EH (cell line): ENCODE measurements around the gene KDM5B.
"Not testable (repeated sequence)": the region's sequence is repeated elsewhere in the genome, so short reads cannot be mapped to it uniquely, and the experiment has no call there.

Experiments used
- DNase-seq: peaks from one replicate; pipeline ENCODE4 v3.0.0-alpha.2; 2015; ENCODE audit warnings: low read depth

The KDM5B gene

DNA sequence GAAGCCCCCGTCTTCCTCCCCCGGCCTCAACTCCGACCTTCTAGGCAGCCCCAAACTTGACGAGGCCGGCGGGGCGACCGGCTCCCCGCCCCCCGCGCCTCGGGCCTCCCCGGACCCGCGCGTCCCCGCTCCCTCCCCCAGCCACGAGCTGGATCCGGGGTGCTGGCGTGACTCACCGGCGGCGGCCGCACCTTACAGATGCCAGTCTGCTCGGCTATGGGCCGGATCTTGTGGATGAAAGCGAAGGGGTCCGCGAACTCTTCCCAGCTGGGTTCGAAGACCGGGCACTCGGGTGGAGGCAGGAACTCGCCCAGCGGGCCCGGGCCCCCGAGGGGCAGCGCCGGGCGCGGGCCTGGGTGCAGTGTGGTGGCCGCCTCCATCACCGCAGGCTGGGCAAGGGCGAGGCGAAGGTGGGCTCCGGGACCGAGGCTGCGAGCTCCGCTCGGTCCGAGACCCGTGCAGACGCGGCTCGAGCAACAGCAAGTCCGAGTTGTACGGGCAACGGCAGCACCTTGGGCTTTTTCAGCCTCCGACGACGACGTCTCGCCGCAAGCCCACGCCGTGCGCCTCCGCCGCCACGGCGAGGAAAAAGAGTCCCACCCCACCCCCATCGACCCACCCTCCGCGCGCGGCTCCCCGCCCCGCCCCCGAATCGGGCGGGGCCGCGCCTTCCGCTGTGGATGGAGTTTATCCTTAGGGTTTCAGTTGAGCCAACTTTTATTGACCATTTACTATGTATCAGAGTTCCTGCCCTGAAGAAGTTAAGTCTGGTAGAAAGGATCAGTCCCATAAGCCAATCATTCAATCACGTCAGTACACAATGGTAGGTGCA lies at the start of gene KDM5B:
KDM5B (minus strand) TSS at position 496 of the 832 bp plus-strand sequence; CDS start at position 380, 116 bp downstream.
- DNase-seq, result peak; percentile 72

DNA sequence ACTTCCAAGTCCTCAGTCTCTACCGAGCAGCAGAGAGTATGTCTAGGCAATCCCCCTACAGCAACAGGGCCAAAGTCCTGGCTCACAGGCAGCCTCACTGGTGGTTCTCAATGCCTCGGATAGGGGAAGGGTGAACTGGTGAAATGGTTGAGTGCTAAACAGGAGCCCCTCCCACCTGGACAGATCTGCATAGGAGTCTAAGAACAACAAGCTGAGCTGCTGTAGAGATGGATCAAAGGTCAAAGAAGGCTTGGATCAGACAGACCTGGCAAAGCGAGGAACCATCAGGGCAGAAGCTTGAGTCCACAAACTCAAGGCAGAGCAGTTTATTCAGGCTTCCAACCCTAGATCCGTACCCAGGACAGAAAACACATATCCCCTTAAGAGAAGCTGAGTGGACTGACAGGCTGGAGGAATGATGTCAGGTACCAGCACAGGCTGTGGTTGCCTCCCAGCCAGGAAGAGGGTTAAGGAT lies 49.0 kb upstream of the KDM5B start:
- no peak for DNase-seq

DNA sequence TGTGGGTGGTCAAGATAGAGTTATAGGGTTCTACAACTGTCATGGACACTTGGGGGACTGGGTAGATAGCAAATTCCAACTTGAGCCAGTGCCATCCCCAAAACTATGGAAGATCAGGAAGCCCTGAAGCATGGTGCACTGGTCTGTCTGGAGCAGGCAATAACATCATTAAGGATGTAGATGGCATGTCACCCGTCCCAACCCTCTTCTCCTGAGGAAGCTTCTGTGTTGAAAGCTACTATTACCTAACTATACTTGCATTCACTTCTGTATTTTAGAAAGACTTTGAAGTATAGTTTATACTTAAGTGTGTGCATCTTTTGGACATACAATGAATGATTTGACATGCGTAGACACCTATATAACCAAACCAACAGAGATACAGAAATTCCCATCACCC lies 47.8 kb upstream of the KDM5B start:
- no peak for DNase-seq

DNA sequence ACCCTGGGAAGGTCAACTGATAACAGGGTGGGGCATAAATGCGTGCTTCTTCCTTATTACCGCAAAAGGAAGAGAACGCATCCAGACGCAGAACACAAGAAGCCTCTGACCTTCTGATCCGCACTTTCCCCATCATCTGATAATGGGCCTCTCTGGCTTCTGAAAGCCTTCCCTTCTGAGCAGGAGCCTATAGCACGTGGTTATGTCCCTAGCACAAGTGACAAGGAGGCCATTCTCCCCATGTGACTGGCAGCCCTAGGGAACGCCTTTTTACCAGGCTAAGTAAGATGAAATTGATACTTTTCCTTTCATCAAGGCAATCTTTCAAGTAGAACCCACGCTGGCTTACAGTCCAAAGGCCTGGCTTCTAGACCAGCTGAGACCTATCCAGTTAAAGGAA lies 46.6 kb upstream of the KDM5B start:
- no peak for DNase-seq

DNA sequence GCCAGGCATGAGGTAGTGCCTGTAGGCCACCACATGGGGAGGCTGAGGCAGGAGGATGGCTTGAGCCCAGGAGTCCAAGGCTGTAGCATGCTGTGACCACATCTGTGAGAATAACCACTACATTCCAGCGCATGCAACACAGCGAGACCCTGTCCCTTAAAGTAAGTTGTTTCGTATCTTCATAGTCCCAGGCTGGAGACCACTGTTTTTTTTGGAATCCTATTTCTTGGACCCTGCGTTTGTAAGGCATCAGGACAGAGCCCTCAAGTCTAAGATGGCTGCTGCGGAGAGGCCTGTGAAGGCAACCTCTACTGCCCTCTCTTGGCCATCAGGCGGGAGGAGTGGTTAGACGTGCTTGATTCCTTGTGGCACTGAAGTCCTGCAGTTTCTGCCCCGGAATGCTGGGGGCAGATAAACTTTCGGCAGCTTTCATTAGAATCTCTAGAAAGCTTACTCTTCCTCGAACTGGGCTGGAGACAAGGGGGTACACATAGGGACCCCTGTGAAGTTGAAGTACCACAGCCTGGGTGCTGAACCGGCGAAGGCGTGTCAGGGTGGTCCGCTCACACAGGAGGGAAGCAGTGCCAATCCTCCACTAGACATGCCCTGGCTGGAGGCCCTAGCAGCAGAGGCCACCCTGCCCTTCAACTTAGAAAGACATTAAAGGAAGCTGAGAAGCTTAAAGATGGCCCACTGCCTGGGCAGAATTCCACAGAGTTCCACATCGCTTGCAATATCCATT lies 44.1 kb upstream of the KDM5B start:
- DNase-seq, result peak; percentile 67

DNA sequence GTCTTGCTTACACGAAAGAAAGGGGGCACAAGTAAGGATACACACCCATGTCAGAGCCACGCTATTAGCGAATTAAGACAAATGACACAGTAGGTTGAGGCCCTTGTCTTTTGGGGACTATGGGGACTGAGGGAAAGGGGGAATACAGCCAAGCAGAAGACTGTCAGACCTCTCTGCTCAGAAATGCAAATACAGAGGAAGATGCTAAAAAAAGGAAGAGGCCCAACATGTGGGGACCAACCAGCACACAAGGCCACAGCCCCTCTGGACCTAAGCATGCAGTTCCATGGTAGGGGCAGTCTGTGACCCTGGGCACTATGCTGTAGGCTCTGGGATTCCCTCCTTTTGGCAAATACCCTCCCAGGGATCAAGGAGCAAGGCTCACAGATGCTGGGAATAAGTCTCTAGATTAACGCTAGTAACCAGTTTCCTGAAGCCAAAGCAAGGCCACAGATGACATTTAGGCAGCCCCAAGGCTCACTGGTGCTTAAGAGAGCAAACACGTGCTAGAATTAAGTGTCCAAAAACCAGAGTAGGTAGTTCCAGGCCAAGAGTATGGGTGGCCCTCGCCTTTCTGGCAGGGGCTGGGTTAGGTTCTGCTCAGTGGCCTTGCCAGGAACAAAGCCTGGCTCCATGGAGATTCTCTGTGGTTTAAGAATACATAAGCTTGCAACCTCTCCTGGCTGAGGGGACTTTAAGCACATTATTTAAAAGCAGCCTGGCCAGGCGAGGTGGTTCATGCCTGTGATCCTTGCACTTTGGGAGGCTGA lies 42.6 kb upstream of the KDM5B start:
- DNase-seq, result no peak

DNA sequence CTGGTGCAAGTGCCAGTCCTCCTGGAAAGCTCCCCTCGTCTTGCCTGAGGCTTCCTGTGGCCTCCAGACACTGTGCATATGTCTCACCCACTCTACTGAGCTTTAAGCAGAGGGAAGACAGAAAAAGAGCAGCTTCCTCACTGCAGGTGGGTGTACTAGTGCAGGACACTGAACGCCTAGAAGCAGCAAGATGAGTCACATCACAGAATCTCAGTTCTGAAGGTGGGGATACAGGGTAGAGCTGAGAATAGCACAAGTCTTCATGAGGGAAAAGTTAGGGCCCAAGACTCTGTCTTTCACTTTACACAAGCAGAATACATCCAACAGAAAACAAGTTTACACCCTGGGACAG lies 39.9 kb upstream of the KDM5B start:
- DNase-seq, result no peak

DNA sequence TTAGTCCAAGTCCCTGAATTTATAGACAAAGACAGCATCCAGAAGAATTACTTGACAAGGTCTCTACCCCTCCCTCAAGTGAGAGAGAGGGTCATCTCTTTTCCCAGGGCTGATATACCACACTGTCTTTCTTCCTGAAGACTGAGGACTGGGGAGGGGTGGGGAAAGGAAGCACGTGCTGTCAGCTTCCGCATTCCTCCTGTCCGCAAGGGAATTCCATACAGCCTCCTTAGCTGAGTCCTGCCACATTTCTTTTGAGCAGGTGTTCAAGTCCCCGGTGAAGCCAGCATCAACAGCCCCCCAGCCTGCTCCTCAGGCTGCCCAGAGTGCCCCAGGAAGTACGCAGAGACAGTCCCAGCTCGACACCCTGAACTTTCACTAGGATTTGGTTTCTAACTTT lies 36.7 kb upstream of the KDM5B start:
- peak; percentile 30 for DNase-seq

DNA sequence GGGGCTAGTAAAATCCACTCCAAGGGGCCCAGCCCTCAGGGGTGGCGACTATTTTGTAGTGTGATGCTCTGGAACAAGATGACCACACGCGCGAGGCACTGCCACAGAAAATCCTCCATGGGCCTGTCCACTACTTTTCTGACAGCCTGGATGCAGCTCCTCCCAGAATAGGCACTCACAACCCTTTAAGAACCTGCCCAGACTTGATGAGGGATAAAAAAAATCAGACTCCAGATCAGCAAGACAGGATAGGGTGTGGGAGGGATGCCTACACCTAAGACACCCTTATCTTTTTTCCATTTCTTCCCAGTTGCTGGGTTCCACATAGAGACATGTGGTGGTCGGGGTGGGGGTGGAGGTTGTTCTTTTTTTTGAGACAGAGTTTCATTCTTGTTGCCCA lies 36.0 kb upstream of the KDM5B start:
- no peak for DNase-seq

DNA sequence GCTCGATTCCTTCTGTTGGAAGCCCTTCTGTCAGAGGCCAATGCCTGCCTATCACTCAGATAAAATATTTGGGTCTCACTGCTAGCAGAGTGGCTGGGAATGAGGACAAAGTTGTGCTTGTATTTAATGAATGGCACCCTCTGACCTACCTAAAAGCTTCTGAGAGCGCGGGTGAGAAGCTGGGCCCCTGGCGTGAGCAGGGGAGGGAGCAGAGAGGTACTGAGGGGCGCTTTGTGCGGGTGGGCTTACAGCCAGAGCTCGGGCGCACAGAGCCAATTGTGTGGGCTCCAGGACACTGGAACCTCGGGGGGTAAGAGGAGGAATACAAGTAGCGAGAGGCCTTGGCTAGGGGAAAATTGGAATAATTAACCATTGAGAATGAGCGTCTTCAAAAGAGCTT lies 34.9 kb upstream of the KDM5B start:
- no peak for DNase-seq

DNA sequence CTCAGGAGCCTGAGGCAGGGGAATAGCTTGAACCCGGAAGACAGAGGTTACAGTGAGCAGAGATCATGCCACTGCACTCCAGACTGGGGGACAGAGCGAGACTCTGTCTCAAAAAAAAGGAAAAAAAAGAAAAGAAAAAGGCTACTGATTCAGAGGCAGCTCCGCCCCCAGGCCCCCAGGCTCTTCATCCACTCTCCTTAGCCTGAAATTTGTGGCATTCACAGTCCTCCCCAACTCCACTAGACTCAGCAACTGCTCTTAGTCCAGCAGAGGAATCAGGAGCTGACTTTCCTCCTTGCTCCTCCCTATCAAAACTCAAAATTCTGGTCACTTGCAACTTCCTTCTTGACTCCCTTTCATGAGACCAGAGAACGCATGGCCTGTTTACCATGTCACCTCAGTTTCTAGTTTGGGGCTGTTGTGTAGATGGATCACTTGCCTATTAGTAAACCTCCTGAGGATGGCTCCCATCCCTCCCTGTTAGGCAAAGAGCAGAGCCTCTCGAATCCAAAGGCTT lies 29.6 kb upstream of the KDM5B start:
- DNase-seq, result no peak

DNA sequence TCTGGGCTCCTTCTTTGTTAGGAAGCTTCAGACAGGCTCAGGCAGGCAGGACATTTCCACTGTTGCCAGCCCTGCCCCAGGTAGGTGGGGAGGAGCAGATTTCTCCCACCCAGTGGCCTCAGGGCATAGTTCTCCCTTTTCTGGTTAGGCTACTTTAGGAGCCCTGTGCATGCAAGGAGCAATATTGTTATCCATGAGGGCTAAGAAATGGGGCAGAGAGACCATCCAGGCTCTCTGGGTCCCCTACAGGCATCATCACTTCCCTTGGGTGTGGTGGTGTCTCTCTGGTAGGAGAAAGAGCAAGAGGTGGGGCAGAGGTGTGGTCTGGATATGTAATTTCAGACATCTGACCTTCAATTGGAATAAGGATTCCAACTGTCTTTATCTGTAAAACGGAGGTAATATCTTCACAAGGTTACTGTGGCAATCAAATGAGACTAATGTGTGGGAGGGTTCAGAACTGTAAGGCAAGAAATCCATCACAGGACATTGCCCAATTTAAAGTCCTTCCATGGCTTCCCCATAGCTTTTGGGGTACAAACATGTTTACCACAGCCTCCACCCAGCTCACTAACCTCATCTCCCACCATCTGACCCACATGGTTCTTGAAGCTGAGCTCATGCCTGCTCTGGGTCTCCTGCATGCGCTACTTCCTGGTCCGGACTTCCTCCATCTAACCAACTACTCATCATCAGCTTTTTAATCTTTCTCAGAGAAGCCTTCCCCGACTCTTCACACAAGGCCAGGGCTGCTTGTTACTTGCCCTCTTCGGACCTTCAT lies 28.6 kb upstream of the KDM5B start:
- DNase-seq, result no peak

DNA sequence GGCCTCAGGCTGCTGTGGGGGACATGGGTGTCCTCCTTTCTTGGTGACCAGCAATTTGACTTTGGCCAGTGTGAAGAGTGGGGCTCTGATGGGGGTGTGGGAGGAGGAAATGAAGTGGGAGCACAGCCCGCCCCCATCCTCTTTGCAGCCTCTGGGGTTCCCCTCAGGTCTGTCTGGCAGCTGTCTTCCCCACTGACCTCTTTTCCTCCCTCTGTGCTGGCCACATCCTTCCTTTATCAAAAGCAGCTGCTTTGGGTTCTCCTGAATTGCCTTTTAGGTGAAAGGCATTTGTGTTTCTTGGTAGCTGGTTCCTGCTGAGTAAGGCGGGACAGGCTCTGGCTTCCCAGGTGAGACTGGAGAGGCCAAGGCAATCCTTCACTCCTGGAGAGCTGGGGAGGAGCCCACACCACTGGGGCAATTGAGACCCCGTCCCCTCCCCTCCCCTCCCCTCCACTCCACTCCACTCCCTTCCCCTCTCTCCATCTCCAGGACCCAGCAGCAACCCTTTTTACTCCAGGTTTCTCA lies 27.4 kb upstream of the KDM5B start:
- no peak for DNase-seq

DNA sequence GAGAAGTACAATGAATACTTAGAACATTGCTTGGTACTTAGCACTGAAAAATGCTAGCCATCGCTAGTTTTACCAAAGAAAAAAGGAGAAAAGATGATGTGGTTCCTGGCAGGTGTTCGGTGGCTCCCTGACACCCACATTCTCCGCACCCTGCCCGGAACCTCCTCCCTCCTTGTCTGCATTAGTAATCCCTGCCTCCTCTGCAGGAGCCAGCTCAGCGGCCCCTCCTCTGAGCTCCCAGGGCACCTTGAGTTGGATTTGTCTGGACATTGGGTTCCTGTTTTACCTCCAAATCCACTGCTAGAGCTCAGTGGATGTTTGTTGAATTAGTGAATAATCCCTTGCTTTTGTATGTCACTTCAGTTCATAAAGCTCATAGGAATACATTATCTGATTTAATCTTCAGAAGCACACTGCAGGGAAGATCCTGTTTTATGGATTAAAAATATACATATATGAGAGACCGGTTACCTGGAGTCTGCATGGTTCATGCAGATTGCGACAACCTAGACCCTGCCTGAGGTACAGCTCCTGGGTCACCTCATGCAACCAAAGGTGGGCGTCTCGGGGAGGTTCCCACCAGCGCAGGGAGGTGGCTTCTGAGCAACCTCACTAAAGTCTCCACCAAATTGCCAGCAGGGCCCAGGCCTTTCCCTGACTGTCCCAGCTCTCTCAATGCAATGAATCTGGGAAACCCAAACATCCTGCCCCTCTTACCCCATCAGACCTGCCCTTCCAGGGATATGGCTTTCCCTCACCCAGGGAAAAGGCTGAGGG lies 26.7 kb upstream of the KDM5B start:
- no peak for DNase-seq

DNA sequence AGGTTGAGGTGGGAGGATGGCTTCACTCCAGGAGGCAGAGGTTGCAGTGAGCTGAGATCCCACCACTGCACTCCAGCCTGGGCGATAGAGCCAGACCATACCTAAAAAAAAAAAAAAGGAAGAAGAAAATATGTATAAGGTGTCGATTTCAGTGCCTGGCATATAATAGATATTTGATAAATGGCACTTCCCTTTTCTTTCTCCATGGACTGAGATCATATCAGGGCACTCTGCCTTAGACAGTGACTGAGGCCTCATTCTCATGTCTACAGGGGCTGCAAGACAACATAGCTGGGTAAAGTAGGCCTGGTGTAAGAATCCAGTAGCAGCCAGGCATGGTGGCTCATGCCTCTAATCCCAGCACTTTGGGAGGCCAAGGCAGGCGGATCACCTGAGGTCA lies 23.7 kb upstream of the KDM5B start:
- no peak for DNase-seq

DNA sequence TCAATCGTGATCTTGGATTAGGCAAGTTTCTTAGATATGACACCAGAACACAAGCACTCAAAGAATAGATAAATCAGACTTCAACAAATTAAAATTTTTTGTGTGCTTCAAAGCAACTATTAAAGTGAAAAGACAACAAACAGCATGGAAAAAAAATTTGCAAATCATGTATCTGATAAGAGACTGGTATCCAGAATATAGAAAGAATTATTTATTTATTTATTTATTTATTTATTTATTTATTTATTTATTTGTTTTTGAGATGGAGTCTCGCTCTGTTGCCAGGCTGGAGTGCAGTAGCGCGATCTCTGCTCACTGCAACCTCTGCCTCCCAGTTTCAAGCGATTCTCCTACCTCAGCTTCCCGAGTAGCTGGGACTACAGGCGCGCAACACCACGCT lies 21.0 kb upstream of the KDM5B start:
- DNase-seq, result not testable (repeated sequence)

DNA sequence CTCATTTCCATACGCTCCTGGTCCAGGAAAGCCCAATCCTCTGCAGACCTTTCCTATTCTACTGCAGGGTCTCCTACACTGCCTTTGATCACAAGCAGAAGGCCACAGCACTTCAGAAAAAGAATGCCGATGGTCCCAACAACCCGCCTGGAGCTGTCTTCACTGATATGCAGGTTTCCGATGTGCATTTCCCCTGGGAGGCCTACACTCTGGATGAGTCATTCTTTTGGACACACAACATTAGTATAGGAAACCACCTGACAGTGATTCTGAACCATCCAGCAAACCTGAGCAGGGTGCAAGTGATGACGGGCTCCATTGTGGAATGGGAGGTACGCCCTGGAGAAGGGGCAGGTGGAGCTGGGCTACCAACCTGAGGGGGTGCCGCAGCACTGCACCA lies 17.5 kb upstream of the KDM5B start:
- no peak for DNase-seq

DNA sequence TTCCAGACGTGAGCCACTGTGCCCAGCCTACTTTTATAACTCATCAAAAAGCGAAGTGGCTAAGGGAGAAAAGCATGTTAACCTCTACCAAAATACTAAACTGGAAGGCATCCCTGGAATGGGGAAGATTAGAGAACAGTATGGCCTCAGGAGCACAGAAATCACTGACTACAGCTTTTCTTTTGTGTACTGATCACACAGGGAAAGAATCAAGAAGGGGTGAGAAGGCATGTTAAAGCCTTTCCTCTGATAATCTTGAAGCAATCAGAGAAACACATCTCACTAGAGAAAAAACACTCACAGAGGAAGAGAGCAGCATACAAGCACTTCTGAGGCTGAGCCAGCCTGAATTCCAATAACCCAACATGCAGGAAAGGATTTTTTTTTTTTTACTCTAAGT lies 13.2 kb upstream of the KDM5B start:
- DNase-seq, result peak; percentile 81

DNA sequence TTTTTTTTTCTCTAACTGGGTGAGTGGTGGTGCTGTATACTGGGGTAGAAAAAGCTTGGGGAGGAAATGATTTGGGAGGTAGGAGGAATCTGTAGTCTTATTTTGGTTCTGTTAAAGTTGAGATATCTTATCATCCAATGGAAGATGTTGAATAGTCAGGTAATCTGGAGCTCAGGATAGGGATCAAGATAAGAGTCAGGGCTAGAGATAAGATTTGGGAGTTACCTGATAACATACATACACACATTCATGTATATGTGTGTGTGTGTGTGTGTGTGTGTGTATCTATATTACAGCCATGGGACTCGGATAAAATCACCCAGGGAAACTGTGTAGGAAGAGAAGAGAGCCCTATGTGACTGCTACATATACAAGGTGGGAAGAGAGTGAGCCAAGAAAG lies 10.6 kb upstream of the KDM5B start:
- no peak for DNase-seq

DNA sequence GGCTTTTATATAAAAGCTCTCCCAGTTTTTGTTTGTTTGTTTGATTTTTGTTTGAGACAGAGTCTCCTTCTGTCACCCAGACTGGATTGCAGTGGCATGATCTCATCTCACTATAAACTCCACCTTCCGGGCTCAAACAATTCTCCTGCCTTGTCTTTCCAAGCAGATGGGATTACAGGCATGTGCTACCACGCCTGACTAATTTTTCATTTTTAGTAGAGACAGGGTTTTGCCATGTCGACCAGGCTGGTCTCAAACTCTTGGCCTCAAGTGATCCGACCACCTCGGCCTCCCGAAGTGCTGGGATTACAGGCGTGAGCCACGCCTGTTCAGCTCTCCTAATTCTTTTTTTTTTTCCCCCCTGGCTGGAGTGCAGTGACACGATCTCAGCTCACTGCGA lies 6.9 kb upstream of the KDM5B start:
- peak; percentile 15 for DNase-seq
